ENCODE results near the gene PRUNE2.

- TF ChIP-seq ZNF800 (CRISPR knock-in tag; IDR thresholded peaks at IDR 0.05) (no peak), MAFK (conservative IDR thresholded peaks at IDR 0.05 in 1 of 2, IDR thresholded peaks at IDR 0.05 in 1 of 2; ENCODE audit: low read length in 2 of 2) (no peak), ETV5 (CRISPR knock-in tag; IDR thresholded peaks at IDR 0.05; ENCODE audit: borderline replicate concordance) (no peak), ZBTB33 (CRISPR knock-in tag; IDR thresholded peaks at IDR 0.05) (no peak), HNF4G (IDR thresholded peaks at IDR 0.05; ENCODE audit: borderline replicate concordance, low read depth, low read length) (no peak), HNF4G (CRISPR knock-in tag; IDR thresholded peaks at IDR 0.05; ENCODE audit: borderline replicate concordance, low read depth) (no peak)
Observed at GRCh38 chr9:76692458-76693129, 213.3 kb downstream of the PRUNE2 start.

Measured in HepG2 (cell line).